MCF 10A (cell line): ENCODE data around the gene CCDC190. TPM values are rescaled to one million over a fixed set of nuclear protein-coding genes. Genes with fewer than 3 reads are reported as not detected.
A peak's percentile ranks its signal among the peaks of the same experiment; 100 is the strongest.

Source experiments
- BruUV-seq: library from RNA; stranded (reverse); fragments of 400-500 nt; replicated peaks from 2 replicates; lab custom pipeline; 2021; lab: Mats Ljungman, UMichigan
- CTCF ChIA-PET: fragments of 300-600 bp; sonication (Branson Sonifier 250); formaldehyde crosslinking; extraction: SDS; loops from one replicate; lab custom pipeline; 2021; ENCODE audit warnings: antibody characterized with exemption, inconsistent platforms; lab: Yijun Ruan, JAX
- POLR2A ChIA-PET: fragments of 300-600, 350-650 bp; sonication (Branson Sonifier 250); formaldehyde crosslinking; extraction: SDS; loops from one replicate; lab custom pipeline; 2020; ENCODE audit warnings: antibody characterized with exemption, inconsistent platforms; lab: Yijun Ruan, JAX
- DNase-seq: peaks from one replicate; pipeline ENCODE4 v3.0.0-alpha.2; 2018; ENCODE audit not compliant: unreplicated experiment
- H3K27ac Mint-ChIP-seq: one replicate; pipeline ENCODE4 v1.8.0; 2022; ENCODE audit warnings: mild to moderate bottlenecking, low read depth, mixed read lengths; ENCODE audit not compliant: unreplicated experiment
- H3K27me3 Mint-ChIP-seq: one replicate; pipeline ENCODE4 v1.8.0; 2022; ENCODE audit warnings: mixed read lengths; ENCODE audit not compliant: insufficient read depth, unreplicated experiment
- H3K36me3 Mint-ChIP-seq: one replicate; pipeline ENCODE4 v1.8.0; 2022; ENCODE audit warnings: mild to moderate bottlenecking, moderate library complexity, mixed read lengths; ENCODE audit not compliant: insufficient read depth, unreplicated experiment
- H3K4me1 Mint-ChIP-seq: one replicate; pipeline ENCODE4 v1.8.0; 2022; ENCODE audit warnings: mixed read lengths; ENCODE audit not compliant: insufficient read depth, unreplicated experiment
- H3K4me3 Mint-ChIP-seq: one replicate; pipeline ENCODE4 v1.8.0; 2022; ENCODE audit warnings: mild to moderate bottlenecking, moderate library complexity, mixed read lengths; ENCODE audit not compliant: unreplicated experiment
- H3K9me3 Mint-ChIP-seq: one replicate; pipeline ENCODE4 v1.8.0; 2022; ENCODE audit warnings: mixed read lengths; ENCODE audit not compliant: unreplicated experiment
- CTCF ChIP-seq: fragments of 200-600 bp; IDR thresholded peaks from one replicate; pipeline ENCODE4 v1.8.0; 2022; ENCODE audit warnings: antibody characterized with exemption, mild to moderate bottlenecking; ENCODE audit not compliant: unreplicated experiment
- intact Hi-C: fragments of 100-400 bp; cut with micrococcal nuclease; formaldehyde crosslinking; loops from 2 replicates; pipeline ENCODE4 v1.14.1; 2022
- total RNA-seq: library from RNA; stranded (reverse); gene quantifications from 2 replicates; pipeline ENCODE4 v1.2.3, GENCODE V29; 2022

CCDC190 gene
- total RNA-seq, 1 experiment from 2014 or later, result not detected

GRCh38 chr1:162847839-162848453 lies 13.0 kb downstream of the CCDC190 start:
- Mint-ChIP-seq H3K9me3 (no peaks in the 10 kb centered on the region), H3K4me3 (no peak overlapping the region), H3K4me1 (peaks cover 7% of the 10 kb centered on the region), H3K27me3 (peaks cover 24% of the 10 kb centered on the region), H3K36me3 (no peaks in the 10 kb centered on the region), H3K27ac (no peak overlapping the region)
- intact Hi-C loops, result loop anchor here (5.0 kb wide), 1 partner anchor 679 kb away; no protein-coding TSS in a partner anchor
- peak; percentile 92 for DNase-seq
- no TSS peak for BruUV-seq
- ChIA-PET POLR2A (interaction anchor here (0.6 kb wide), 1 partner anchor 466 kb away, joined by 6 read pairs; no protein-coding TSS in a partner anchor), CTCF (interaction anchor here (0.6 to 6.0 kb wide), 71 partner anchors 12 to 1920 kb away, joined by 3 to 107 read pairs (median 4); partner anchors contain the start of genes CCDC190 and RGS4)
- TF ChIP-seq CTCF, result peak; percentile 96

DNA sequence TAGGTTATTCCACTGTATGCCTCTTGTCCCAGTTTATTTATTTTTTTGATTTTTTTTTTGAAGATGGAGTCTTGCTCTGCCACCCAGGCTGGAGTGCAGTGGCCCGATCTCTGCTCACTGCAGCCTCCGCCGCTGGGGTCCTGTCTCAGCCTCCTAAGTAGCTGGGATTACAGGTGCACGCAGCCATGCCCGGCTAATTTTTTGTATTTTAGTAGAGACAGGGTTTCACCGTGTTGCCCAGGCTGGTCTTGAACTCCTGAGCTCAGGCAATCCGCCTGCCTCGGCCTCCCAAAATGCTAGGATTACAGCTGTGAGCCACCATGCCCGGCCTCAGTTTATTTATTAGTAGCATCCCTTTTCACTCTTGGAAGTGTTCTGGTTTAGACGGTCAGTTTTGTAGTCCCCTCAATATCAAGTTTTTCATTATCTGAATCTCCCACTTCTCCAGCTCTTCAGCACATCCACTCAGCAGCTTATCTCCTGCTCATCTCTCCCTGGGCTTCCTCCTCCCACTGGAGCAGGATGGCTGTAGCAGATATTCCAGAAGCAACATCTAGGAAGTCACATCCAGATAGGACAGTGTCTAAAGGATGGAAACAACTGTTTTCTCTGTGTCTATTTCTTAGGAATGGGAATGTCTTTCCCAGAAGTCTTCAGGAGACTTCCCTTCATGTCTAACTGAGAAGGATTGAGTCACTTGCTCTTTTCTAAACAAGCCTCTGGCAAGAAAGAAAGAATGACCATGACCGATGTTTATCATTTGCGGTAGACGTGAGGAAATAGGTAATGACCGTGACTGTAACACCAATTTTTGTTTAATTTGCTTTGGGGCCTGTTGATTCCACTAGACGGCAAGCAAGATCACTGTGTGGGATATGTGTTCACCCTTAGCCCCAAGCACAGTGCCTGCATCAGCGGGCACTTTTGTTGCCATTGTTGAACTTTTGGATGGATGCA lies 14.4 kb downstream of the CCDC190 start:
- Mint-ChIP-seq H3K36me3 (no peaks in the 10 kb centered on the region), H3K4me3 (no peak overlapping the region), H3K27ac (no peak overlapping the region), H3K27me3 (peaks cover 21% of the 10 kb centered on the region), H3K9me3 (no peaks in the 10 kb centered on the region), H3K4me1 (peaks cover 7% of the 10 kb centered on the region)
- BruUV-seq, result no TSS peak
- peak; percentile 84 for DNase-seq
- TF ChIP-seq CTCF, result no peak
- ChIA-PET CTCF (interaction anchor here (0.6 to 6.0 kb wide), 22 partner anchors 10 to 481 kb away, joined by 3 to 107 read pairs (median 4); partner anchors contain the start of gene CCDC190), POLR2A (no interaction called here)
- intact Hi-C loops, result loop anchor here (5.0 kb wide), 1 partner anchor 681 kb away; no protein-coding TSS in a partner anchor

DNA sequence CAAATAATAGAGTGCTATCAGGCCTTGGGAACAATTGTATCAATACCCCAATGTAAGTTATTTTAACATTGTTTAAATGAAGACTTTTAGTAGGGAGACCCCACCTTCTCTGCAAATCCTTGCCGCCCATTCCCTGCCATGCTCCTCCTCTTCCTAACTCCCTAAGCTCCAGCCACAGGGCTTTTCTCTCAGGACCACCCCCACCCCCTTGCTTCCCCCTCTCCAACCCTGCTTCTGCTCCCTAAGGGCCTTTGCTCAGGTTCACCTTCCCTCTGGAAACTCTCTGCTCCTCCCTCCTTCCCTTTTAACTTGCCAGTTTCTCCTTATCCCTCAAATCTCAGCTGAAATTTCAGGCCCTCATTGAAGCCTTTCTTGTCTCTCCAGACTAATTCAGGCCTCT lies 16.8 kb downstream of the CCDC190 start:
- Mint-ChIP-seq H3K9me3 (peaks cover 8% of the 10 kb centered on the region), H3K4me3 (no peak overlapping the region), H3K27ac (no peak overlapping the region), H3K36me3 (no peaks in the 10 kb centered on the region), H3K4me1 (peaks cover 7% of the 10 kb centered on the region), H3K27me3 (peaks cover 33% of the 10 kb centered on the region)
- no peak for TF ChIP-seq CTCF
- no TSS peak for BruUV-seq
- ChIA-PET POLR2A (interaction anchor here (0.6 kb wide), 1 partner anchor 62 kb away, joined by 3 read pairs; no protein-coding TSS in a partner anchor), CTCF (interaction anchor here (0.6 to 2.5 kb wide), 3 partner anchors 10 to 337 kb away, joined by 3 to 19 read pairs (median 4); no protein-coding TSS in a partner anchor)
- no peak for DNase-seq
- intact Hi-C loops, result no loop called here
